ENCODE results near the gene GABBR1. TPM values are rescaled to one million over a fixed set of nuclear protein-coding genes. Genes with fewer than 3 reads are reported as not detected.
"Not testable (repeated sequence)": the region's sequence is repeated elsewhere in the genome, so short reads cannot be mapped to it uniquely, and the experiment has no call there.

The GABBR1 gene
- total RNA-seq, 4 donors from 2014 or later, result 15.0 to 49.5 (median 20.6) TPM

DNA sequence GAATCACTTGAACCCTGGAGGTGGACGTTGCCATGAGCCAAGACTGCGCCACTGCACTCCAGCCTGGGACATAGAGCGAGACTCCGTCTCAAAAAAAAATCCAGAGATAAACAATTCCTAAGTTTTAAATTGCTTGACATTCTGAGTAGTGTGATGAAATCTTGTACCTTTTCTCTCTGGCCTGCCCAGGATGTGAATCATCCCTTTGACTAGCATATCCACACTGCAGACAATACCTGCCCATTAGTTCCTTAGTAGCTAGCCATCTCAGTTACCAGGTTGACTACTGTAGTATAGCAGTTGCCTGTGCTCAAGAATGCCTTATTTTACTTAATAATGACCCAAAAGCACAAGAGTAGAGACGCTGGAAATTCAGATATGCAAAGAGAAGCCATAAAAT, 45.1 kb upstream of the GABBR1 start:
- TF ChIP-seq, protein P1, sequence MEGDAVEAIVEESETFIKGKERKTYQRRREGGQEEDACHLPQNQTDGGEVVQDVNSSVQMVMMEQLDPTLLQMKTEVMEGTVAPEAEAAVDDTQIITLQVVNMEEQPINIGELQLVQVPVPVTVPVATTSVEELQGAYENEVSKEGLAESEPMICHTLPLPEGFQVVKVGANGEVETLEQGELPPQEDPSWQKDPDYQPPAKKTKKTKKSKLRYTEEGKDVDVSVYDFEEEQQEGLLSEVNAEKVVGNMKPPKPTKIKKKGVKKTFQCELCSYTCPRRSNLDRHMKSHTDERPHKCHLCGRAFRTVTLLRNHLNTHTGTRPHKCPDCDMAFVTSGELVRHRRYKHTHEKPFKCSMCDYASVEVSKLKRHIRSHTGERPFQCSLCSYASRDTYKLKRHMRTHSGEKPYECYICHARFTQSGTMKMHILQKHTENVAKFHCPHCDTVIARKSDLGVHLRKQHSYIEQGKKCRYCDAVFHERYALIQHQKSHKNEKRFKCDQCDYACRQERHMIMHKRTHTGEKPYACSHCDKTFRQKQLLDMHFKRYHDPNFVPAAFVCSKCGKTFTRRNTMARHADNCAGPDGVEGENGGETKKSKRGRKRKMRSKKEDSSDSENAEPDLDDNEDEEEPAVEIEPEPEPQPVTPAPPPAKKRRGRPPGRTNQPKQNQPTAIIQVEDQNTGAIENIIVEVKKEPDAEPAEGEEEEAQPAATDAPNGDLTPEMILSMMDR (IDR thresholded peaks at IDR 0.05), result no peak
- no peak for TF ChIP-seq POLR2A (IDR thresholded peaks at IDR 0.05)
- H3K4me3 ChIP-seq (ENCODE audit: low read depth, poor library complexity, severe bottlenecking), result no peak overlapping the region
- WGBS, 2 donors, result 87 to 89% methylated on average over 5 of the region's 5 CpGs
- DNase-seq (ENCODE audit: low spot score in 2 of 2), result no peak
- intact Hi-C loops (cut with DNase I; ENCODE audit: low total_unique reads), result no loop called here

DNA sequence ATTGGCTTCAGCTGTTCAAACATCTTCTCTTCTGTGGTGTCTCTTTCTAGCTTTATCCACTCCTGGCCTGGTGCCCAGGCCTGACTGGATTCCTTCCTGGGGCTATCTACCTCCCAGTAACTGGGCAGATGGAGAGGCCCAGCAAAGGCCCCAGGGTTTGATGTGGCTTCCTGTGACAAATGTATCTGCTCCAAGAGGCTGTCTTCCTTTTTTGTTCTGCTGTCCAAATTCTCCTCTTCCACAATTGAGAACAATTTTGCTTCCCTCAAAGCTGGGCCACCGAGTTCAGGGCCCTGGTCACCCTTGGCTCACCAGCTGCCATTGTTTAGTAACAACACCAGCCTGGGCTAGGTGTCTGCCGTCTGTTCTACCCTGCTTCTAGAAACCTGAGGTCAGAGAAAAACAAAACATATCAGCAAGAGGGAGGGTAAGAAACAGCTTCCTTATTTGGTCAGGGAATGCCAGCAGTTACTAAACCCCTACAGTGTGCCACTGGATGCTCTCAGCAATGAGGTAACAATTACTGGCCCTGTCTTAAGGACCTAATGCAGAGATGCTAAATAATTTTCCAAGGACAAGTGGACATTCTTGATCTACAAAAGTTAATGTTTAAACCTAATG, 44.1 kb upstream of the GABBR1 start:
- DNase-seq (ENCODE audit: low spot score in 2 of 2), result no peak
- 45 to 48% methylated on average over 2 of the region's 2 CpGs for WGBS, 2 donors
- no peak overlapping the region for H3K4me3 ChIP-seq (ENCODE audit: low read depth, poor library complexity, severe bottlenecking)
- intact Hi-C loops (cut with DNase I; ENCODE audit: low total_unique reads), result no loop called here
- no peak for TF ChIP-seq POLR2A (IDR thresholded peaks at IDR 0.05)
- TF ChIP-seq, protein P1 (IDR thresholded peaks at IDR 0.05), result no peak

- intact Hi-C loops (cut with DNase I; ENCODE audit: low total_unique reads), result no loop called here
- no peak for DNase-seq (ENCODE audit: low spot score in 2 of 2)
- WGBS, 2 donors, result 97% methylated on average over 1 of the region's 1 CpG
- TF ChIP-seq, protein P1 (IDR thresholded peaks at IDR 0.05), result no peak
- no peak for TF ChIP-seq POLR2A (IDR thresholded peaks at IDR 0.05)
- H3K4me3 ChIP-seq (ENCODE audit: low read depth, poor library complexity, severe bottlenecking), result no peak overlapping the region
Observed at GRCh38 chr6:29675561-29675960, 42.6 kb upstream of the GABBR1 start.

GRCh38 chr6:29674008-29674407, 41.0 kb upstream of the GABBR1 start:
- DNase-seq (ENCODE audit: low spot score in 2 of 2), result no peak
- TF ChIP-seq, protein P1 (IDR thresholded peaks at IDR 0.05), result no peak
- no peak for TF ChIP-seq POLR2A (IDR thresholded peaks at IDR 0.05)
- H3K4me3 ChIP-seq (ENCODE audit: low read depth, poor library complexity, severe bottlenecking), result no peak overlapping the region
- WGBS, 2 donors, result 88 to 92% methylated on average over 5 of the region's 5 CpGs
- intact Hi-C loops (cut with DNase I; ENCODE audit: low total_unique reads), result no loop called here

DNA sequence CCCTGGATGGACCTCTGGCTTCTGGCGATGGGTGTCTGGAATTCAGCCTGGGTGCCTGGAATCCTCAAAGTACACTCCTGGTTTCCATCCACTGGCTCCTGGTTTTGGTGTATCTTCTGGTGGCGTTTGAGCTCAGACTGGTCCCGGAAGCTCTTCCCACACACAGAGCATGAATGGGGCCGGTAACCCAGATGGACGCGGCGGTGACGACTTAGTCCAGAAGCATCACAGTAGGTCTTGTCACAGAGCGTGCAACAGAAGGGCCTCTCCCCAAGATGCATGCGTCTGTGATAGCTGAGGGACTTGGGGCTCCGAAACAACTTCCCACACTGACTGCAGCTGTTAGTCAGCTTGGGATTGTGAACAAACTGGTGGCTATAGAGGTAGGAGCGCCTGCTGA, 40.2 kb upstream of the GABBR1 start:
- no peak for DNase-seq (ENCODE audit: low spot score in 2 of 2)
- no peak overlapping the region for H3K4me3 ChIP-seq (ENCODE audit: low read depth, poor library complexity, severe bottlenecking)
- 90 to 95% methylated on average over 10 to 12 of the region's 12 CpGs for WGBS, 2 donors
- intact Hi-C loops (cut with DNase I; ENCODE audit: low total_unique reads), result no loop called here
- TF ChIP-seq, protein P1 (IDR thresholded peaks at IDR 0.05), result no peak
- TF ChIP-seq POLR2A (IDR thresholded peaks at IDR 0.05), result no peak

DNA sequence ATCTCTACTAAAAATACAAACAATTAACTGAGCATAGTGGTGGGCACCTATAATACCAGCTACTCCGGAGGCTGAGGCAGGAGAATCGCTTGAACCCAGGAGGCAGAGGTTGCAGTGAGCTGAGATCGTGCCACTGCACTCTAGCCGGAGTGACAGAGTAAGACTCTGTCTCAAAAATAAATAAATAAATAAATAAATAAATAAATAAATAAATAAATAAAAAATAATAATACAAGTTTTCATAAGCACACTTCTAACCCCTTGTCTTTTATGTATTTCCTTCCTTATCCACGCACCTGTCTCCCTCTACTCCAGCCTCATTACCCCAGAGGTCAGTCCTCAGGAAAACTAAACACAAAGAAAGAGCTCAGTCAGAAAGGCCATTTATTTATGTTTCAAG, 39.1 kb upstream of the GABBR1 start:
- 83 to 95% methylated on average over 5 of the region's 5 CpGs for WGBS, 2 donors

More for the DNA sequence above, 39.1 kb upstream of the GABBR1 start:
- intact Hi-C loops (cut with DNase I; ENCODE audit: low total_unique reads); DNase-seq (ENCODE audit: low spot score in 2 of 2); H3K4me3 ChIP-seq (ENCODE audit: low read depth, poor library complexity, severe bottlenecking): not testable (repeated sequence)
